GM18873 (cell line): ENCODE results near the gene NUDT21.
"Not testable (repeated sequence)": the region's sequence is repeated elsewhere in the genome, so short reads cannot be mapped to it uniquely, and the experiment has no call there.

Experiments
- ATAC-seq: cut with Tn5 transposase; IDR thresholded peaks from one replicate; pipeline ENCODE4 v1.9.1; 2021; ENCODE audit warnings: mild to moderate bottlenecking, moderate library complexity, moderate number of reproducible peaks; ENCODE audit not compliant: unreplicated experiment, low FRiP score

The NUDT21 gene

GRCh38 chr16:56382901-56383355, 68.2 kb downstream of the NUDT21 start:
- no peak for ATAC-seq

GRCh38 chr16:56382459-56382858, 68.7 kb downstream of the NUDT21 start:
- no peak for ATAC-seq

- not testable (repeated sequence) for ATAC-seq
Observed at GRCh38 chr16:56380778-56381485, 70.2 kb downstream of the NUDT21 start.
